Measurements from ENCODE around the gene SEMA5A.

SEMA5A gene

GRCh38 chr5:9173281-9174048, 372.4 kb downstream of the SEMA5A start:
- peak; percentile 50 for DNase-seq (ENCODE audit: low read depth, low spot score)

DNA sequence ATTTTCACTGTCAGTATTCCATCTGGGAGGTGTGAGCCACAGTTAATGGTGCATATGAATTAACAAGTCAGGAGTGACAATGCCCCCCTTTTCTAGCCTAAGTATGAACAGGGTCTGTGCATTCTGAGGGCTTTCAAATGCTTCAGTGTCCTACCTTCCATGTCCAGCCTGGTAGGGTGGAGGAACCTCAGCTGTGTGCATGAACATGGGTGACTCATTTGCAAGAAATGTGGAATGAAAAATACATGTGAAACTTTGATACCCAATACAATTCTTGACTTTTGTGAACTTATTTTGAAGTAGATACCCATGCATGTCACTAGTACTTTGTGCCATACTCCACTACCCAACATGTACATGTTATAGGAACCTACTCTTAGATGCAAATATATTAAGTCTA, 375.8 kb downstream of the SEMA5A start:
- DNase-seq (ENCODE audit: low read depth, low spot score), result no peak

DNA sequence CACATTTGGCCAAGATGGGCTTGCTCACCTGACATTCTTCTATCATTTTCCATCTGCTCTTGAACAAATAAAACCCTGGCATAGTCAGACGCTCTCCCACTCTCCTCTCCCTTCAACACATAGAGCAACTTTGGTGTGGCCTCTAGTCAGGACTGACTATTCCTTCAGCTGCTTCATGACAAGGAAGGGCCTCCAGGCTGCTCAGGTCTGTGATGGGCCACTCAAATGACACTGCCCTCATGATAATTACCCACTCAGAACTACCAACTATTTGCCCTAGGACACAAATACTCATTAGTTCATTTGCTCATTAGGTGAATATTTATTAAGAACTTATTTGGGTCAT, 376.3 kb downstream of the SEMA5A start:
- DNase-seq (ENCODE audit: low read depth, low spot score), result no peak

GRCh38 chr5:9168791-9169556, 376.9 kb downstream of the SEMA5A start:
- DNase-seq (ENCODE audit: low read depth, low spot score), result no peak

DNA sequence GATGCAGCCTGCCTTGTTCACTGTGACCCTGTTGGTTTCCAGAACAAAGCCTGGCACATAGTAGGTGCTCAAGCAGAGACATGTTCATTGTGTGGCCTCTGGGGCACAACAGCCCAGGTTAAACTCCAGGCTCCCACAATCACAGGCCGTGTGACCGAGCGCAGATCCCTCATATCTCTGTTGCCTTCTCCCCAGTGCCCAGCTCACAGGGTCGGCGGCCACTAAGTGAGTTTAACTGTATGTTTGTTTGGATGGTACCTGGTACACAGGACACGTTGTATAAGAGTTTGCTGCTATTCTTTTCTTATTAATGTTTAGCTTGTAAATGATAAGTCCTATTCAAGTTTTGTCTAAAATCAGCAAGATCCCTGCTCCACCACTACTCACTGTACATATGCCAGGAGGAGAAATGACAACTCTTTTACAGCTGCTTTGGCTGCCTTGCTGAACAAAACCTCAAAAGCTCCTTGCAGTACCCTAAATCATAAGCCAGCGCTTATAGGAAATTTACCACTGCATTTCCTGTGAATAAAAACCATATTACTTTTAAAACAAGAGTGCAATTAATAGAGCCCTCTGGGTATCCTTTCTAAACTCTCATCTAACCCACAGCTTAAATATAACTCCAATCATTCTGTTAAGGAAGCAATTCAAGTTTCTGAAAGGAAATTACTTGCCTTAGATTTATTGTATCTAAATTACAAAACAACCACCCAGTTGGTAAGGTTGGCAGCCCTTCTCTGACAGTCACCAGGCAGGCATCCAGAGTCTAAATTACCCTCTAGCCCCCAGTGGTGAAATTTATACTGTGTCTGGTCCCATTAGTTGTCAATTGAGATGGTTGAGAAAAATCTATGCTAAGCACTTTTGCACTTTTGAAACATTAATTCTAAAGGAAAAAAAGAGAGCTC, 379.4 kb downstream of the SEMA5A start:
- no peak for DNase-seq (ENCODE audit: low read depth, low spot score)

- no peak for DNase-seq (ENCODE audit: low read depth, low spot score)
These were observed 380.3 kb downstream of the SEMA5A start for GRCh38 chr5:9165546-9165945.

DNA sequence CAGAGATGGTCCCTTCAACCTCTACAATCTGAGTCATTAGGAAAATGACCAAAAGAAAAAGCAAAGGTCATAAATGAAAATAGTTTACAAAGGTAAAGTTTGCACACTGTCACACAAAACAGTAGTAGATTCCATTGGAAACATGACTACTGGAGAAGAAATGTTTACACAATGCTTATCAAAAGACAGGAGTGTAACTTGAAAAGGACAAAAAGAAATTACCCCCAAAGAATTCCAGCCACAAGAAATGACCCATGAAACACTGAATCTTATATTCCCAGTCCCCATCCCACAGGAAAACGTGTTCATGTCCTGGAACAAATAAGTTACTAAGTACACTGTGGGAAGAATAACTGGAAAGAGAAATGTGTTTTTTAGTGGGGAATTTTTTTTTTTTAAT, 385.1 kb downstream of the SEMA5A start:
- DNase-seq (ENCODE audit: low read depth, low spot score), result no peak

- no peak for DNase-seq (ENCODE audit: low read depth, low spot score)
These were observed 388.1 kb downstream of the SEMA5A start for GRCh38 chr5:9157811-9158210.

GRCh38 chr5:9157020-9157419, 388.9 kb downstream of the SEMA5A start:
- no peak for DNase-seq (ENCODE audit: low read depth, low spot score)

GRCh38 chr5:9156282-9156681, 389.6 kb downstream of the SEMA5A start:
- DNase-seq (ENCODE audit: low read depth, low spot score), result no peak

GRCh38 chr5:9151684-9152427, 394.0 kb downstream of the SEMA5A start:
- DNase-seq (ENCODE audit: low read depth, low spot score), result no peak

DNA sequence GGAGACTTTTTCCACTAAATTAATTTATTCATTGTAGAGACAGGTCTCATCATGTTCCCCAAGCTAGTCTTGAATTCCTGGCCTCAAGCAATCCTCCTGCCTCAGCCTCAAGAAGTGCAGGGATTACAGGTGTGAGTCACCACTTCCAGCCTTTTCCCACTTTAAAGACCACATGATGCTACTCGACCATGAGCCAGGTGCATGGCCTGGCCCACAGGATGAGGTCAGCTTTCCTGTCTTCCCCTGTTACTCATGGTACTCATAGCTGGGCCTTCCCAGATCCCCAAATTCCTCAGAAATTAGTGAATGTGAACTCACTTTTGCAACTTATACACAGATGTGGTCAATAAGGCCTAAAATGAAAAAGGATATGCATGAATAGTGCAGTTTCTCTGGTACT, 395.9 kb downstream of the SEMA5A start:
- peak; percentile 36 for DNase-seq (ENCODE audit: low read depth, low spot score)

DNA sequence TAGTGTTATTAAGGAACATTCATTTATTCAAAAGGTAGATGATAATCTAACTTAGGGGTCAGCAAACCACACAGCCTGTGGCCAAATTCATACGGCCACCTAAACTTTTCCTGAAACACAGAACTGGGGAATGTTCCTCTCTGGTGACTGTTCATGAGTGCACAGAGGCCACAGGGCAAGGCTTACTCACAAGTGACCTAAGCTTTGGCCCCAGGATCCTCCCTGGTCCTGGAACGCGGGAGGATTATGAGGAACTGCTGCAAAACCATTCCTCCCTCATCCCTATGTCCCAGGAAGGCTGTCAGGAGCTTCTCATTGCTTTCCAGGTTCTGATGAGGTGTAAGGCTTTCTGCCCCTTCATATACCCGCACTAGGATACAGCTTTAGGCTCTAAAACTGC, 397.6 kb downstream of the SEMA5A start:
- DNase-seq (ENCODE audit: low read depth, low spot score), result no peak

DNA sequence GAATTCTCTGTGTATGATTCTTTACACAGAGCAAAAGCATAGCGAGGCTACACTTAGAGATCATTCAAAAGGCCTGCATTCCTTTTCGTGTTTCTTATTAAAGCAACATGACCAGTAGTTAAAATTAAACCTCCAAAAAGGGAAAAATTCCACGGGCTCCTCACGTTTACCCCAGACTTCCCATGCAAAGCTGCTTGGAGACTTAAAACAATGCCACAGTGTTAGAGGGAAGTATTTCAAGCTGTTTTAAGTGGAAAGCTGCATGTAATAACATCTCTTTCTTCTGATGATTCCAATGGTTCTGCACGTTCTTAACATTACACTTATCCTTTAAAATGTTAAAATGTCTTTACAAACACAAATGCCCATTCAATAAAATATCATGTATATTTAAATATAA, 405.2 kb downstream of the SEMA5A start:
- DNase-seq (ENCODE audit: low read depth, low spot score), result no peak

DNA sequence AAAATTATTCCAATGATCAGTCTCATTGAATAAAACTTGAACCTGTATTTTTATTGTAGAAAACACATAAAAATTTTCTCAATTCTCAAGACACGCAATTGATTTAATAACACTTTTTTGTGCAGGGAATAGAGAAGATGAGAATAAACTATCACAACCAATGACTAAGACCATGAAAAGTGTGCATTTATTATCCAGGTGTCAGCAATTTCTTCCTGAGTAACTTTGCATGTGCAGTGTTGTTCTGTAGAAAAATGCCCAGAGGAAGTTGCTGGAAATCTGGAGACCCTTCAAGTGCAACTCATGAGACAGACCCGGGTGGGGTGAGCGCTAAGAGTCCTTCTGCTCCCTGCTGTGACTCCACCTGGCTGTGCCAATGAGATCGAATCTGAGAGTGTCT, 405.7 kb downstream of the SEMA5A start:
- DNase-seq (ENCODE audit: low read depth, low spot score), result no peak

DNA sequence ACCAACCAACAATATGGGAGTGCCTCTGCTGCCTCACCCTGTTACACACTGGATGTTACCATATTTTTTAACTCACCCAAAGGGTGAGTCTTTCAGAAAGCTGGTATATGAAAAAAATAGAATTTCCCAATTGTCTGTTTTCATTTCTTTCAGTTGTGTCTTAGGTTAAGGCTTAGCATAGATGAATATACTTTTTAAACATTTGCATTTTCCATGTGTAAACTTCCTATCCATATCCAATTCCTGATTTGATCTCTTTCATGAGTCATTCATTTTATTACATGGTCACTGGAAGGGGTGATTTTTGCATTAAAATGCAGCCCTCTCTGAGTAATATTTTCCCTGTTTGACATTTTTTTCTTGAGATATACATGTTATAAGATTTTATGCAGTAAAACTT, 406.5 kb downstream of the SEMA5A start:
- no peak for DNase-seq (ENCODE audit: low read depth, low spot score)

GRCh38 chr5:9128136-9128535, 417.7 kb downstream of the SEMA5A start:
- DNase-seq (ENCODE audit: low read depth, low spot score), result no peak

DNA sequence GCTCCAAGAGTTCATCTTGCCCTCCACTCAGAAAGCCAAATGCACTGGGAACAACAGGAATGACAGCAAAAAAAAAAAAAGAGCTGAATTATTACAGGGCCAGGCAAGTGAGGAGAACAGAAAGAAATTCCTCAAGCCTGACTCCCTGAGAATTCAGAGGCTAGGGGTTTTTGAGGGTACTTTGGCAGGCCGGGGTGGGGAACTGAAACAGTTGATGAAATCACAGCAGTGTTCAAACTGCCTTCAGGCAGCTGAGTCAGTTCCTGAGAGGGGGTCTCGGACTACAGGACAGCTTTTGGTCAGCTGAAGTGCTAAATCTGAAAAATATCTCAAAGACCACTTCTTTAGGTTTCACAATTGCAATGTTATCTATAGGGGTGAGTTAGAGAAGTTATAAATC, 419.4 kb downstream of the SEMA5A start:
- no peak for DNase-seq (ENCODE audit: low read depth, low spot score)

DNA sequence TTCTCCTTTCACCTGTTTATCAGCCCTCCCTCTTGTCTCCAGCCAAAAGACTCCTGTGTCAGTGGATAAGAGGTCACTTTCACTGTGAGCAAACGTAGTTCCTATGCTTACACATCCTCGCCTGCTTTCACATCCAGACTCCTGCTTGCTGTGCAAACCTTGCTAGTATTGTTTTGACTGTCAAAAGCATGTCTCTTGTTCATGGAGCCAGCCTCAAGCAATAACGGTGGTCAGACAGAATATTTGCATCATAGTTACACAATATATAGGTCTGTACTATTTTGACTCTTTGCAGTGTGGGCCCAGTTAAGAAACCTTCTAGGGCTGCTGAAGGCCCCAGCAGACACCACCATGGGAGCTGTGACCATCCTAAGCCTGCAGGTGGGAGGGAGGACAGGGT, 420.0 kb downstream of the SEMA5A start:
- no peak for DNase-seq (ENCODE audit: low read depth, low spot score)

DNA sequence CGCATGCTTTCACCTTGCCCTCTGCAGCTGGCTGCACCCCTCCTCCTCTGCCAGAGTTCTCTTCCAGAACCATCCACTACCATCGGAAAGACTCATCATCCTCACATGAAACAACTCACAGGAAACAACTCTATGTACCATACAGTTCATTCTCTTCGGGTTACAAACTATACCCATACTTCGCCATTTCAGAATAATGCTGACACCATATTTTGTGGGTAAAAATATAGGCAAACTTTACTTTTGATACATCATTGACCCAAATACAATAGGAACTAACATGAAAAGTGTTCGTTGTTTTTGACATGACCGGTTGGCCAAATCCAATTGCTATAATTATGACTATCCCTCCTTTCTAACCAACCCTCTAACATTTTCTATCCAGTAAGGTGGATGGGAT, 421.0 kb downstream of the SEMA5A start:
- DNase-seq (ENCODE audit: low read depth, low spot score), result no peak

- DNase-seq (ENCODE audit: low read depth, low spot score), result no peak
These were observed 421.8 kb downstream of the SEMA5A start for GRCh38 chr5:9124071-9124470.

DNA sequence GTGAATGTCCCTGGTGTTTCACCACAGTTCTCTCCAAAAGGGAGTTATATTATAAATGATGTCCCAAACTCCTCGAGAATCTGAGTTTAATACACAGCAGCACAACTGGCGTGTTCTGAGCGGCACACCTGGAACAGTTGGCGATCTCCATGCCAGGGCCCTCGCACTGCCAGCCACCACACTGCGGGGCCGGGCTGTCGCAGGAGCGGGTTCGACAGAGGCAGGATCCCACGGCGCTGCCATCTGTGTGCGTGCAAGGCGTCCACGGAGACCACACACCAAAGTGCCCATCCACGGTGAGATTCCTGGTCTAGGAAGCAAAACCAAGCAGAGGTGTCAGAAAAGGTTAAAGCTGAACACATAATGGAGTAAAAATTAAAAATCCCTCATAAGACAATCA, 423.3 kb downstream of the SEMA5A start:
- DNase-seq (ENCODE audit: low read depth, low spot score), result no peak
